GM19324 (cell line): ENCODE data around the gene VPS13C.

ENCODE experiments used
- ATAC-seq: cut with Tn5 transposase; IDR thresholded peaks from one replicate; pipeline ENCODE4 v1.9.1; 2021; ENCODE audit warnings: mild to moderate bottlenecking, moderate library complexity; ENCODE audit not compliant: unreplicated experiment, low FRiP score

VPS13C gene

DNA sequence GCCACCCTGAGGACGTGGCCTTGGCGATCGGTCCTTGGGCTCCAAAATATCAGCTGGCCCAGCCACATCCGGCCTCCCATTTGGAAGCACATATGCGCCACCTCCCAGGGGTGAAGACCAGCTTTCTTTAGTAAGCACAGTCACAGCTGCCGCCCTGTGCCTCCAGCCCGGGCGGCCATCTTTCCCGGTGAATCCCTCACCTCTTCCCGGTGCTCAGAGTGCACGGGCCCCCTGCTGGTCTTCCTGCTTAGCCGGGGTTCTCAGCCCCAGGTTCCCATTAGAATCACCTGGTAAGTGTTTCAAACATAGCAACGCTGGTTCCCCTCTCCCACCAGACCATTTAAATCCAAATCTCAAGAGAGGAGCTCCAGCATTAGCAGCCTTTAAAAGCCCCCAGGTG is 232.2 kb downstream of the VPS13C start:
- ATAC-seq = no peak

GRCh38 chr15:61827131-61827530 is 233.1 kb downstream of the VPS13C start:
- ATAC-seq = no peak

GRCh38 chr15:61824291-61824690 is 236.0 kb downstream of the VPS13C start:
- ATAC-seq = no peak

GRCh38 chr15:61822511-61822910 is 237.7 kb downstream of the VPS13C start:
- no peak for ATAC-seq

GRCh38 chr15:61820951-61821350 is 239.3 kb downstream of the VPS13C start:
- no peak for ATAC-seq

GRCh38 chr15:61820212-61820611 is 240.0 kb downstream of the VPS13C start:
- ATAC-seq = no peak

GRCh38 chr15:61819386-61819785 is 240.9 kb downstream of the VPS13C start:
- no peak for ATAC-seq

GRCh38 chr15:61818801-61819200 is 241.4 kb downstream of the VPS13C start:
- ATAC-seq = no peak

- ATAC-seq = no peak
These were observed 243.4 kb downstream of the VPS13C start for GRCh38 chr15:61816856-61817255.

- ATAC-seq = no peak
These were observed 244.7 kb downstream of the VPS13C start for GRCh38 chr15:61815356-61816083.

DNA sequence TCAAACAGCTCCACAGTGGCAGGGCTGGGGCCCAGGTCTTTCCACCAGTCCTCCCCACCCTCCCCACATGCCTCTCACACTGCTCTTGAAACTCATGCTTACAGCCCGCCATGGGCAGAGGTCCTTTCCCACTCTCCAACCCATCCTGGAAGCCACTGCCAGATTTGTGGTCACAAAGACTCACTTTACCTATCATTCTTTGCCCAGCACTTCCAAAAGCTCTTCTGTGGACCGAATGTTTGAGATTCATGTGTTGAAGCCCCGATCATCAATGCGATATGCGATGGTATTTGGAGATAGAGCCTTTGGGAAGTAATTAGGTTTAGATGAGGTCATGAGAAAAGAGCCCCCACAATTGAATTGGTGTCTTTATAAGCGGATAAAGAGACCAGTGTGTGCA is 247.8 kb downstream of the VPS13C start:
- no peak for ATAC-seq

DNA sequence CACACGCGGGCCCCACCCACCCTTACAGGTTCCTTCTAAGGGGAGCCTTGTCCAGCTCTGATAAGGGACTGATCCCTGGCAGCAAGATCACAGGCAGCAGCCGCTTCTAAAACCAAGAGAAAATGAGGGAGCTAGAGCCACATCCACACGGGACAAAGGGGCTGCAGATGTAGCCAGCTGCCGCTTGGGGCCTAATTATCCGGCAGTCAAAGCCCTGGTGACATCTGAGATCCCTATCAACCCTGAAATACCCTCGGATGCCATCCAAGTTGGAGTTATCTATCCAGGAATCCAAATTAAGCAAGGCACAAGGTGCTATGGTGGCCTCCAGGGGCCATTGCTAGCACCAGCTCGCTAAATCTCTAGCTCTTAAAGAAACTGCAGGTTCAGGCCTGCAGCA is 248.3 kb downstream of the VPS13C start:
- no peak for ATAC-seq

DNA sequence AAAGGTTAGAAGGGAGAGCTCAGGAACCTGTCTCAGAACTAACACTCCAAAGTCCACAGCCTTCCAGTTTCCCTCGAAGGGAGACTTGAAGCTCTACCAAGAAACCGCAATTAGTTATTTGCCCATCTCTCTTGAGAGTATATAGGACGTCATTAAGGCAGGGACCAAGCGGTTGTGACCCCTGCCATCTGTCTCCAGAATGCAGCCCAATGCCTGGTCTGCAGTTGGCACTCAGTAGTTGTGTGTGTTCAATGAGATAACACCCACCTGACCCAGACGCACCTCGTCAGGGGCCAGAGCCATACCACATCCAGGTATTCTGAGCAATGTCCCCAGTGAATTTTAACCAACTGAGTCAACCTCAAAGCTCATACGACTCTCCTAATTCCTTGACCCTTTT is 251.0 kb downstream of the VPS13C start:
- ATAC-seq = no peak

DNA sequence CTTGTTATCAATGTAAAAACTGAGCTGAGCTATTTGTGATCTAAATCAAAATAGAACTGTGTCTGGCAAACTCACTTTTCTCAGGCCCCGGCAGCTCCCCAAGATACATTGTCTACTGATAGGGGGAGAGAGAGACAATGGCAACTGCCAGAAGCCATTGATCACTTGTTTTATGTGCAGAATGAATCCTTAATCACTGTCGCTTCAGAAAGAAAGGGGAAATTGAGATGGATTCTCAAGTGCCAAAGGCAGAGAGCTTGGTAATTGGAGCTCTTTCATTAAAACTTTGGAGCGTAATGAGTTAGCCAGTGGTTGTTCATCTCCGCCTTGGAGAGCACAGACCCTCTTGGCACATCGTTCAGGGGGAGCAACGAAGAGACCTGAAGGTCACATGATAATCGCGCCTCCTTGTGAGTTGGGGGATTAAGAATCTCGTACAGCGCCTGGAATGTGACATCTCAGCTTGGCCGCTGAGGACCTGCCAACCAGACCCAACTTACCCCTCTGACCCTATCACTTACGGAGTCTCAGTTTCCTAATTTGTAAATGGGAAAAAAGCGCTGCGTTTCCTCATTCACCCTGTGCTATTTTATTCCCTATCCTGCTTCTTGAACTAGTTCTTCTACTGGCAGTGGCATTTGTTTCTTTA is 252.8 kb downstream of the VPS13C start:
- no peak for ATAC-seq
